Neural cell (in vitro differentiated cells): ENCODE measurements around the gene NATD1. TPM values are rescaled to one million over a fixed set of nuclear protein-coding genes. Genes with fewer than 3 reads are reported as not detected.
"Not testable (repeated sequence)": the region's sequence is repeated elsewhere in the genome, so short reads cannot be mapped to it uniquely, and the experiment has no call there.

Experiments used
- H2AFZ ChIP-seq: fragments of 200-600, 300-800 bp; sonication (generic), shearing (Covaris generic); 2 replicates; pipeline ENCODE4 v1.6.0; 2014; ENCODE audit warnings: low read depth, mild to moderate bottlenecking, antibody characterized with exemption, low read length, moderate library complexity
- H3F3A ChIP-seq: fragments of 200-600 bp; shearing (Covaris generic); 2 replicates; pipeline ENCODE4 v1.6.1; 2016; ENCODE audit warnings: mild to moderate bottlenecking, moderate library complexity, mixed read lengths, antibody characterized with exemption, low read length; ENCODE audit not compliant: insufficient read depth, poor library complexity, severe bottlenecking
- H3K27ac ChIP-seq: fragments of 200-600, 300-800 bp; sonication (generic), shearing (Covaris generic); 2 replicates; pipeline ENCODE4 v1.5.1; 2014; ENCODE audit warnings: mild to moderate bottlenecking, low read length, moderate library complexity
- H3K27me3 ChIP-seq: fragments of 300-800, 200-600 bp; sonication (generic), shearing (Covaris generic); 2 replicates; pipeline ENCODE4 v1.6.0; 2014; ENCODE audit warnings: mild to moderate bottlenecking, low read depth, low read length, moderate library complexity; ENCODE audit not compliant: insufficient read depth
- H3K36me3 ChIP-seq: fragments of 300-800, 200-600 bp; sonication (generic), shearing (Covaris generic); 2 replicates; pipeline ENCODE4 v1.5.1; 2014; ENCODE audit warnings: mild to moderate bottlenecking, antibody characterized with exemption, low read length, moderate library complexity; ENCODE audit not compliant: insufficient read depth
- H3K4me2 ChIP-seq: fragments of 300-800, 200-600 bp; sonication (generic), shearing (Covaris generic); 2 replicates; pipeline ENCODE4 v1.6.0; 2014; ENCODE audit warnings: mild to moderate bottlenecking, low read length
- H3K4me3 ChIP-seq: fragments of 300-800, 200-600 bp; sonication (generic), shearing (Covaris generic); 2 replicates; pipeline ENCODE4 v1.5.1; 2014; ENCODE audit warnings: mild to moderate bottlenecking, low read length, moderate library complexity
- H3K79me2 ChIP-seq: fragments of 200-600 bp; shearing (Covaris generic); replicated peaks from 2 replicates; pipeline ENCODE4 v1.6.0; 2014; ENCODE audit warnings: mild to moderate bottlenecking, low read length, moderate library complexity; ENCODE audit not compliant: insufficient read depth
- H3K9ac ChIP-seq: fragments of 300-800, 200-600 bp; sonication (generic), shearing (Covaris generic); 2 replicates; pipeline ENCODE4 v1.6.1; 2016; ENCODE audit warnings: mild to moderate bottlenecking, low read length, mixed read lengths
- H3K9me2 ChIP-seq: fragments of 200-600 bp; shearing (Covaris generic); 2 replicates; pipeline ENCODE4 v1.6.1; 2016; ENCODE audit warnings: mild to moderate bottlenecking, low read length, mixed read lengths; ENCODE audit not compliant: insufficient read depth
- H3K9me3 ChIP-seq: fragments of 200-600, 300-800 bp; sonication (generic), shearing (Covaris generic); 2 replicates; pipeline ENCODE4 v1.6.1; 2016; ENCODE audit warnings: mild to moderate bottlenecking, mixed run types, low read length, moderate library complexity, mixed read lengths
- H4K20me1 ChIP-seq: fragments of 200-600 bp; shearing (Covaris generic); 2 replicates; pipeline ENCODE4 v1.6.1; 2016; ENCODE audit warnings: mild to moderate bottlenecking, mixed run types; ENCODE audit not compliant: insufficient read depth
- CTCF ChIP-seq: fragments of 450-650 bp; IDR thresholded peaks from 2 replicates; pipeline ENCODE4 v1.5.1; 2014; ENCODE audit warnings: antibody characterized with exemption, mild to moderate bottlenecking, moderate library complexity; ENCODE audit not compliant: poor library complexity, severe bottlenecking
- EP300 ChIP-seq: fragments of 450-650 bp; conservative IDR thresholded peaks from 2 replicates; pipeline ENCODE4 v1.6.1; 2014; ENCODE audit warnings: antibody characterized with exemption, mild to moderate bottlenecking, moderate library complexity; ENCODE audit not compliant: poor library complexity, severe bottlenecking
- EZH2 ChIP-seq: fragments of 200-600, 300-800 bp; shearing (Covaris generic), sonication (generic); IDR thresholded peaks from 2 replicates; pipeline ENCODE4 v1.6.1; 2014; ENCODE audit warnings: antibody characterized with exemption, low read length, borderline replicate concordance, mild to moderate bottlenecking; ENCODE audit not compliant: insufficient read depth, poor library complexity, severe bottlenecking
- MXI1 ChIP-seq: fragments of 450-650 bp; conservative IDR thresholded peaks from 2 replicates; pipeline ENCODE4 v1.6.1; 2014; ENCODE audit warnings: antibody characterized with exemption, mild to moderate bottlenecking; ENCODE audit not compliant: poor library complexity, severe bottlenecking
- POLR2AphosphoS5 ChIP-seq: IDR thresholded peaks from 2 replicates; pipeline ENCODE4 v1.6.1; 2012
- RAD21 ChIP-seq: fragments of 450-650 bp; conservative IDR thresholded peaks from 2 replicates; pipeline ENCODE4 v1.6.1; 2014; ENCODE audit warnings: antibody characterized with exemption, mild to moderate bottlenecking, moderate library complexity
- REST ChIP-seq: IDR thresholded peaks from 2 replicates; pipeline ENCODE4 v1.6.1; 2012; ENCODE audit warnings: borderline replicate concordance
- SMC3 ChIP-seq: fragments of 450-650 bp; conservative IDR thresholded peaks from 2 replicates; pipeline ENCODE4 v1.6.1; 2014; ENCODE audit warnings: antibody characterized with exemption, mild to moderate bottlenecking, moderate library complexity; ENCODE audit not compliant: poor library complexity
- TAF1 ChIP-seq: IDR thresholded peaks from 2 replicates; pipeline ENCODE4 v1.6.1; 2012; ENCODE audit warnings: low read depth
- polyA plus RNA-seq: library from polyadenylated mRNA; depleted of rRNA; stranded (reverse); fragments of >200 nt; gene quantifications from 2 replicates; pipeline ENCODE4 v1.2.3, GENCODE V29; 2014

The NATD1 gene
- polyA plus RNA-seq, 1 donor from 2014 or later: 2.8 TPM

- Histone ChIP-seq H3K9me2 (no peaks in the 10 kb centered on the region), H3K36me3 (no peaks in the 10 kb centered on the region), H3K4me3 (no peak overlapping the region), H4K20me1 (no peaks in the 10 kb centered on the region), H3K27me3 (no peaks in the 10 kb centered on the region), H3K4me2 (no peak overlapping the region), H2AFZ (no peak overlapping the region), H3K9me3 (no peaks in the 10 kb centered on the region), H3K27ac (no peak overlapping the region), H3K9ac (no peak overlapping the region), H3K79me2 (no peaks in the 10 kb centered on the region), H3F3A (no peaks in the 10 kb centered on the region)
- TF ChIP-seq POLR2AphosphoS5 (no peak), TAF1 (no peak), EZH2 (no peak), CTCF (no peak), SMC3 (no peak), EP300 (no peak), REST (no peak), RAD21 (no peak), MXI1 (no peak)
Measured at GRCh38 chr17:21193031-21193430, 60.2 kb downstream of the NATD1 start.

GRCh38 chr17:21192414-21192813 is 60.8 kb downstream of the NATD1 start:
- H3K27me3 ChIP-seq, H3K4me2 ChIP-seq, H2AFZ ChIP-seq, H3K9me3 ChIP-seq, H3K4me3 ChIP-seq, H3K9ac ChIP-seq, H3K36me3 ChIP-seq, H3K27ac ChIP-seq, H3F3A ChIP-seq, H3K79me2 ChIP-seq, H3K9me2 ChIP-seq, H4K20me1 ChIP-seq: not testable (repeated sequence)

GRCh38 chr17:21191698-21192097 is 61.5 kb downstream of the NATD1 start:
- H3K79me2 ChIP-seq: no peaks in the 10 kb centered on the region
- no peaks in the 10 kb centered on the region for H3K36me3 ChIP-seq
- no peak overlapping the region for H2AFZ ChIP-seq
- H3K9ac ChIP-seq: no peak overlapping the region
- no peak overlapping the region for H3K4me3 ChIP-seq
- no peak overlapping the region for H3K4me2 ChIP-seq
- no peaks in the 10 kb centered on the region for H3K27me3 ChIP-seq
- TF ChIP-seq POLR2AphosphoS5 (no peak), RAD21 (no peak), TAF1 (no peak), EP300 (no peak), REST (no peak), MXI1 (no peak)
- no peaks in the 10 kb centered on the region for H3K9me3 ChIP-seq
- no peak overlapping the region for H3K27ac ChIP-seq
- H4K20me1 ChIP-seq: no peaks in the 10 kb centered on the region
- no peaks in the 10 kb centered on the region for H3F3A ChIP-seq
- H3K9me2 ChIP-seq: no peaks in the 10 kb centered on the region
